ENCODE measurements around the gene CRB1. TPM values are rescaled to one million over a fixed set of nuclear protein-coding genes. Genes with fewer than 3 reads are reported as not detected.

Gene CRB1
- polyA plus RNA-seq, 1 donor (not counting 4 experiments of a cell fraction or from before 2014, with no cell fraction given), result 0.04 TPM

GRCh38 chr1:197397895-197398294 lies 129.8 kb downstream of the CRB1 start:
- TF ChIP-seq CTCF (optimal IDR thresholded peaks at IDR 0.05 in 1 of 3, IDR thresholded peaks at IDR 0.05 in 1 of 3, conservative IDR thresholded peaks at IDR 0.05 in 1 of 3; ENCODE audit: extremely low read depth in 1 of 3, insufficient read depth in 2 of 3, low read length in 3 of 3), result no peak
- no peak for TF ChIP-seq EZH2 (IDR thresholded peaks at IDR 0.05; ENCODE audit: low read length)
- Histone ChIP-seq H3K4me2 (ENCODE audit: control insufficient read depth, extremely low read depth, insufficient read depth, low read depth, low read length) (no peak overlapping the region), H4K20me1 (ENCODE audit: control insufficient read depth, extremely low read depth, insufficient read depth, low read length) (no peaks in the 10 kb centered on the region), H3K79me2 (ENCODE audit: control insufficient read depth, insufficient read depth, low read length) (no peaks in the 10 kb centered on the region), H3K4me1 (ENCODE audit: control insufficient read depth, extremely low read depth, insufficient read depth, low read length) (no peaks in the 10 kb centered on the region), H3K9me3 (ENCODE audit: control insufficient read depth, low read depth, low read length) (no peaks in the 10 kb centered on the region), H3K4me3 (ENCODE audit: control insufficient read depth in 2 of 3, extremely low read depth in 1 of 3, insufficient read depth in 2 of 3, low read depth in 1 of 3, low read length in 3 of 3) (no peak overlapping the region), H3K27me3 (ENCODE audit: control insufficient read depth, extremely low read depth, insufficient read depth, low read length) (no peaks in the 10 kb centered on the region), H3K27ac (ENCODE audit: control insufficient read depth, insufficient read depth, low read length) (no peak overlapping the region), H2AFZ (ENCODE audit: control insufficient read depth, low read length) (no peak overlapping the region), H3K9me1 (ENCODE audit: control insufficient read depth, extremely low read depth, insufficient read depth, low read length) (no peaks in the 10 kb centered on the region), H3K36me3 (ENCODE audit: control insufficient read depth in 2 of 2, extremely low read depth in 1 of 2, insufficient read depth in 2 of 2, low read length in 2 of 2) (no peaks in the 10 kb centered on the region), H3K9ac (ENCODE audit: control insufficient read depth, extremely low read depth, insufficient read depth, low read length) (no peak overlapping the region)
- dilution Hi-C loops (cut with MboI; ENCODE audit: extremely low pct_ligation_motif_present, low sequenced_read_pairs), result no loop called here
- no peak for DNase-seq (ENCODE audit: low read depth, low spot score)
- FAIRE-seq, result no peak

DNA sequence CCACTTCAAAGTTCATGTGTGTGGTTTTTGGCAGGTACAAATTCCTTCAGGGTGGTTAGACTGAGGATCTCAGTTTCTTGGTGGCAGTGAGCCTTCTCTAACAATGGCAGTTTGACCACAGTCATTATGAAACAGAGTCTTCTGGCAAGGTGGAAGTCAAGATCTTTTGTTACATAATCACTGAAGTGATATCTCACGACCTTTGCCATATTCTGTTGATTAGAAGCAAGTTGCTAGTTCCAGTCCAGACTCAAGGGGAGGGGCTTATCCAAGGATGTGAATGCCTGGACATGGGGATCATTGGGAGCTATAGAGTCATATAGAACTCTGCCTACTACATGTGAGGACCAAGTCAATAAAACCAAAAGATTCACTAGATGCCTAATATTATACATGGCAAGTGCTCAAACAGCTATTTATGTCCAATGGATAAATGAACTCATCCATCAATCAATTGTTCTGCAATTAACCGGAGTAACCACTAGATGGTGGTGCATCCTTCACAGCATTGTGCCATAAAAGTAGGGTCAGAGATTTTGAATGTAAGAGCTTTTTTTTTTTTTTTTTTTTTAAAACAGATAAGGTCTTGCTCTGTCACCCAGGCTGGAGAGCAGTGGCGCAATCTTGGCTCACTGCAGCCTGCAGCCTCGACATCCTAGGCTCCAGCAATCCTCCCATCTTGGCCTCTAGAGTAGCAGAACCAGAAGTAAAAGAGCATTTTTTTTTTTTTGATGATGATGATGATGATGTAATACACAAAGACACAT lies 131.9 kb downstream of the CRB1 start:
- Histone ChIP-seq H3K36me3 (ENCODE audit: control insufficient read depth in 2 of 2, extremely low read depth in 1 of 2, insufficient read depth in 2 of 2, low read length in 2 of 2) (no peaks in the 10 kb centered on the region), H2AFZ (ENCODE audit: control insufficient read depth, low read length) (no peak overlapping the region), H3K27me3 (ENCODE audit: control insufficient read depth, extremely low read depth, insufficient read depth, low read length) (no peaks in the 10 kb centered on the region), H3K9ac (ENCODE audit: control insufficient read depth, extremely low read depth, insufficient read depth, low read length) (no peak overlapping the region), H4K20me1 (ENCODE audit: control insufficient read depth, extremely low read depth, insufficient read depth, low read length) (no peaks in the 10 kb centered on the region), H3K4me2 (ENCODE audit: control insufficient read depth, extremely low read depth, insufficient read depth, low read depth, low read length) (peak overlapping the region; percentile 20), H3K4me3 (ENCODE audit: control insufficient read depth in 2 of 3, extremely low read depth in 1 of 3, insufficient read depth in 2 of 3, low read depth in 1 of 3, low read length in 3 of 3) (no peak overlapping the region), H3K9me3 (ENCODE audit: control insufficient read depth, low read depth, low read length) (no peaks in the 10 kb centered on the region), H3K27ac (ENCODE audit: control insufficient read depth, insufficient read depth, low read length) (no peak overlapping the region), H3K79me2 (ENCODE audit: control insufficient read depth, insufficient read depth, low read length) (no peaks in the 10 kb centered on the region), H3K4me1 (ENCODE audit: control insufficient read depth, extremely low read depth, insufficient read depth, low read length) (no peaks in the 10 kb centered on the region), H3K9me1 (ENCODE audit: control insufficient read depth, extremely low read depth, insufficient read depth, low read length) (no peaks in the 10 kb centered on the region)
- TF ChIP-seq EZH2 (IDR thresholded peaks at IDR 0.05; ENCODE audit: low read length), result no peak
- peak in 2 of 3 experiments; percentile 64 to 78 for TF ChIP-seq CTCF (optimal IDR thresholded peaks at IDR 0.05 in 1 of 3, IDR thresholded peaks at IDR 0.05 in 1 of 3, conservative IDR thresholded peaks at IDR 0.05 in 1 of 3; ENCODE audit: extremely low read depth in 1 of 3, insufficient read depth in 2 of 3, low read length in 3 of 3)
- dilution Hi-C loops (cut with MboI; ENCODE audit: extremely low pct_ligation_motif_present, low sequenced_read_pairs), result no loop called here
- DNase-seq (ENCODE audit: low read depth, low spot score) (no peak), FAIRE-seq (no peak)

Data from keratinocyte (primary cell).